HepG2 (cell line): Measurements from ENCODE around the gene RAB3A. TPM values are rescaled to one million over a fixed set of nuclear protein-coding genes. Genes with fewer than 3 reads are reported as not detected.

ENCODE experiments used
- HMGXB4 ChIP-seq, 2 experiments: sonication (generic) in 1 of 2; formaldehyde crosslinking in 1 of 2; IDR thresholded peaks; 2 replicates each; pipeline versions ENCODE4 v1.4.0 to v1.6.1; 2018 to 2020; ENCODE audit warnings: missing genetic modification reagents in 2 of 2, borderline replicate concordance in 1 of 2, low read depth in 1 of 2, mild to moderate bottlenecking in 1 of 2, missing biosample characterization in 1 of 2
- MXD3 ChIP-seq: IDR thresholded peaks from 2 replicates; pipeline ENCODE4 v1.6.1; 2016; ENCODE audit warnings: mild to moderate bottlenecking, missing biosample characterization, missing genetic modification reagents
- NAIF1 ChIP-seq: sonication (generic); formaldehyde crosslinking; IDR thresholded peaks from 2 replicates; pipeline ENCODE4 v1.5.0; 2020; ENCODE audit warnings: mild to moderate bottlenecking, missing genetic modification reagents, borderline replicate concordance
- RFXANK ChIP-seq: IDR thresholded peaks from 2 replicates; pipeline ENCODE4 v1.6.1; 2016
- SIN3A ChIP-seq: IDR thresholded peaks from 2 replicates; pipeline ENCODE4 v1.6.1; 2011; ENCODE audit warnings: low read depth, mild to moderate bottlenecking, control low read depth, low read length, borderline replicate concordance
- U2AF1 ChIP-seq: fragments of 200-400 bp; formaldehyde crosslinking; optimal IDR thresholded peaks from 2 replicates; pipeline ENCODE3; 2017; ENCODE audit warnings: mild to moderate bottlenecking, low read depth, low read length
- XBP1 ChIP-seq: sonication (generic); formaldehyde crosslinking; IDR thresholded peaks from 2 replicates; pipeline ENCODE4 v1.5.0; 2020; ENCODE audit warnings: missing genetic modification reagents
- ZNF382 ChIP-seq: sonication (generic); formaldehyde crosslinking; IDR thresholded peaks from 2 replicates; pipeline ENCODE4 v1.5.0; 2020; ENCODE audit warnings: missing genetic modification reagents, mild to moderate bottlenecking, borderline replicate concordance
- ZNF562 ChIP-seq: sonication (generic); formaldehyde crosslinking; IDR thresholded peaks from 2 replicates; pipeline ENCODE4 v1.8.0; 2022; ENCODE audit warnings: missing genetic modification reagents, borderline replicate concordance
- ZNF577 ChIP-seq: sonication (generic); formaldehyde crosslinking; IDR thresholded peaks from 2 replicates; pipeline ENCODE4 v1.4.0; 2020; ENCODE audit warnings: mild to moderate bottlenecking, low read depth, missing genetic modification reagents, borderline replicate concordance
- ZNF691 ChIP-seq: sonication (generic); formaldehyde crosslinking; IDR thresholded peaks from 2 replicates; pipeline ENCODE4 v1.4.0; 2020; ENCODE audit warnings: missing genetic modification reagents, low read depth, mild to moderate bottlenecking, borderline replicate concordance
- ZSCAN20 ChIP-seq: sonication (generic); formaldehyde crosslinking; IDR thresholded peaks from 2 replicates; pipeline ENCODE4 v1.4.0; 2020; ENCODE audit warnings: missing genetic modification reagents, mild to moderate bottlenecking, borderline replicate concordance
- ZSCAN31 ChIP-seq: sonication (generic); formaldehyde crosslinking; IDR thresholded peaks from 2 replicates; pipeline ENCODE4 v1.5.0; 2020; ENCODE audit warnings: low read depth, mild to moderate bottlenecking, missing genetic modification reagents
- polyA plus RNA-seq, 8 experiments: library from polyadenylated mRNA; depleted of rRNA in 3 of 8; stranded (reverse) in 7 of 8; unstranded in 1 of 8; fragments of >200 nt; fragmentation: Illumina TruSeq in 4 of 8; extraction: Trizol in 4 of 8; gene quantifications; 2 replicates each; pipeline versions ENCODE4 v1.2.1 to v1.2.3, GENCODE V29; 2011 to 2016; ENCODE audit warnings: low read depth in 4 of 8, missing spikeins in 1 of 8, mixed read lengths in 1 of 8; ENCODE audit not compliant: insufficient read depth in 1 of 8
- total RNA-seq, 5 experiments: library from RNA; depleted of rRNA; stranded (reverse); fragments of >200 nt; fragmentation: Illumina TruSeq; extraction: Trizol; gene quantifications; 2 replicates each; pipeline ENCODE4 v1.2.3, GENCODE V29; 2016; ENCODE audit warnings: low read depth in 1 of 5
- TF ChIP-seq, protein P1 (sequence below): sonication (generic); formaldehyde crosslinking; IDR thresholded peaks from 2 replicates; pipeline ENCODE4 v1.4.0; 2020; ENCODE audit warnings: missing genetic modification reagents
- TF ChIP-seq, protein P2 (sequence below): IDR thresholded peaks from 2 replicates; pipeline ENCODE4 v1.6.1; 2016; ENCODE audit warnings: low read depth, control low read depth
- TF ChIP-seq, protein P3 (sequence below): sonication (generic); formaldehyde crosslinking; IDR thresholded peaks from 2 replicates; pipeline ENCODE4 v1.5.0; 2020; ENCODE audit warnings: missing genetic modification reagents
- TF ChIP-seq, protein P4 (sequence below): sonication (generic); formaldehyde crosslinking; IDR thresholded peaks from 2 replicates; pipeline ENCODE4 v1.9.0; 2021; ENCODE audit warnings: missing genetic modification reagents, borderline replicate concordance
- TF ChIP-seq, protein P5 (sequence below): sonication (generic); formaldehyde crosslinking; IDR thresholded peaks from 2 replicates; pipeline ENCODE4 v1.5.0; 2020; ENCODE audit warnings: missing genetic modification reagents

The RAB3A gene
- total and polyA plus RNA-seq, 2 of the 13 experiments (the other 11 are each of a cell fraction or from before 2014, with no cell fraction given), result 0.58 to 0.98 TPM

DNA sequence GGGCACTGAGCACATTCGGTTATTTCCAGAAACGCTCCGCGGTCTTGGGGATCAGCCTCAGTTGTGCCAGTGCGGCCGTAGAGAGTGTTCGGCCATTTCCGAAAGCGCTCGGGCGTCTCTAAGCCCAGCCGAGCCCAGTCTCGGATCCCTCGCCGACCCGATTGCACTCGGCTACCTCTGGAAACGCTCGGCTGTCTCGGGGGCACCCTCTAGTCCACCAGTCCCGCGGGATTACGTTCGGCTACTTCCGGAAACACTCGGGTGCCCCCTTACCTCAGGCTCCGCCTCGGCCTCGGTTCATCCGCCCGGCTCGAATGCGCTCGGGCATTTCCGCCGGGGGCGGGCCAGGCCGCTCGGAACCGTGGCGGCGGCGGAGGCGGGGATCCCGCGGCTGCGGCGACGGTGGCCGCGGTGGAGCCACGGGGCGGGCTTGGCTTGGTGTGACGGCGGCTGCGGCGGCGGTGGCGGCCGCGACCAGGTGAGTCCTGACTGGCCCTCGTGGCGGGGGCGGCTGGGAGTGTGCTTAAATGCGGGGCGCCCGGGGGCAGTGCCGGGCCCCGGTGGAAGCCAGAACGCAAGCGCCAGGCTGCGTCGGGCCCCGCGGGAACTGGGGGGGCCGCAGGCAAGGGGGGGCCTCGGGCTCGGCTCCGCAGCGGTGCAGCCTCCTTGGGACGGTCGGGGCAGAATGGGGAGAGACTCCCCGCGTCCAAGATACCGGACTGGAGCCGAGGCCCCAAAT, 50.9 kb downstream of the RAB3A start, which contains the start of gene PIK3R2 (continued):
- TF ChIP-seq HMGXB4 (CRISPR knock-in tag; IDR thresholded peaks at IDR 0.05; ENCODE audit: borderline replicate concordance in 1 of 2, low read depth in 1 of 2), result 0 out of 4 replicates have a peak, but pooled peaks of 1 of the 2 experiments have one; percentile 36
- TF ChIP-seq ZSCAN31, result 0 out of 2 replicates have a peak, but pooled peaks have one; percentile 42
- TF ChIP-seq SIN3A, result no peak
- no peak for TF ChIP-seq ZNF562 (CRISPR knock-in tag)
- TF ChIP-seq MXD3 (CRISPR knock-in tag), result no peak; the same call in 1 of the 2 replicates
- TF ChIP-seq, protein P1, sequence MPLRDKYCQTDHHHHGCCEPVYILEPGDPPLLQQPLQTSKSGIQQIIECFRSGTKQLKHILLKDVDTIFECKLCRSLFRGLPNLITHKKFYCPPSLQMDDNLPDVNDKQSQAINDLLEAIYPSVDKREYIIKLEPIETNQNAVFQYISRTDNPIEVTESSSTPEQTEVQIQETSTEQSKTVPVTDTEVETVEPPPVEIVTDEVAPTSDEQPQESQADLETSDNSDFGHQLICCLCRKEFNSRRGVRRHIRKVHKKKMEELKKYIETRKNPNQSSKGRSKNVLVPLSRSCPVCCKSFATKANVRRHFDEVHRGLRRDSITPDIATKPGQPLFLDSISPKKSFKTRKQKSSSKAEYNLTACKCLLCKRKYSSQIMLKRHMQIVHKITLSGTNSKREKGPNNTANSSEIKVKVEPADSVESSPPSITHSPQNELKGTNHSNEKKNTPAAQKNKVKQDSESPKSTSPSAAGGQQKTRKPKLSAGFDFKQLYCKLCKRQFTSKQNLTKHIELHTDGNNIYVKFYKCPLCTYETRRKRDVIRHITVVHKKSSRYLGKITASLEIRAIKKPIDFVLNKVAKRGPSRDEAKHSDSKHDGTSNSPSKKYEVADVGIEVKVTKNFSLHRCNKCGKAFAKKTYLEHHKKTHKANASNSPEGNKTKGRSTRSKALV (CRISPR knock-in tag), result no peak
- TF ChIP-seq ZNF691, result no peak
- no peak for TF ChIP-seq ZSCAN20 (CRISPR knock-in tag)
- TF ChIP-seq, protein P2, sequence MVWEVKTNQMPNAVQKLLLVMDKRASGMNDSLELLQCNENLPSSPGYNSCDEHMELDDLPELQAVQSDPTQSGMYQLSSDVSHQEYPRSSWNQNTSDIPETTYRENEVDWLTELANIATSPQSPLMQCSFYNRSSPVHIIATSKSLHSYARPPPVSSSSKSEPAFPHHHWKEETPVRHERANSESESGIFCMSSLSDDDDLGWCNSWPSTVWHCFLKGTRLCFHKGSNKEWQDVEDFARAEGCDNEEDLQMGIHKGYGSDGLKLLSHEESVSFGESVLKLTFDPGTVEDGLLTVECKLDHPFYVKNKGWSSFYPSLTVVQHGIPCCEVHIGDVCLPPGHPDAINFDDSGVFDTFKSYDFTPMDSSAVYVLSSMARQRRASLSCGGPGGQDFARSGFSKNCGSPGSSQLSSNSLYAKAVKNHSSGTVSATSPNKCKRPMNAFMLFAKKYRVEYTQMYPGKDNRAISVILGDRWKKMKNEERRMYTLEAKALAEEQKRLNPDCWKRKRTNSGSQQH (CRISPR knock-in tag), result no peak
- TF ChIP-seq ZNF382 (CRISPR knock-in tag), result no peak
- no peak for TF ChIP-seq U2AF1
- TF ChIP-seq ZNF577 (CRISPR knock-in tag), result no peak
- no peak for TF ChIP-seq RFXANK (CRISPR knock-in tag)
- TF ChIP-seq, protein P3, sequence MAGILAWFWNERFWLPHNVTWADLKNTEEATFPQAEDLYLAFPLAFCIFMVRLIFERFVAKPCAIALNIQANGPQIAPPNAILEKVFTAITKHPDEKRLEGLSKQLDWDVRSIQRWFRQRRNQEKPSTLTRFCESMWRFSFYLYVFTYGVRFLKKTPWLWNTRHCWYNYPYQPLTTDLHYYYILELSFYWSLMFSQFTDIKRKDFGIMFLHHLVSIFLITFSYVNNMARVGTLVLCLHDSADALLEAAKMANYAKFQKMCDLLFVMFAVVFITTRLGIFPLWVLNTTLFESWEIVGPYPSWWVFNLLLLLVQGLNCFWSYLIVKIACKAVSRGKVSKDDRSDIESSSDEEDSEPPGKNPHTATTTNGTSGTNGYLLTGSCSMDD (CRISPR knock-in tag), result no peak
- TF ChIP-seq, protein P4, sequence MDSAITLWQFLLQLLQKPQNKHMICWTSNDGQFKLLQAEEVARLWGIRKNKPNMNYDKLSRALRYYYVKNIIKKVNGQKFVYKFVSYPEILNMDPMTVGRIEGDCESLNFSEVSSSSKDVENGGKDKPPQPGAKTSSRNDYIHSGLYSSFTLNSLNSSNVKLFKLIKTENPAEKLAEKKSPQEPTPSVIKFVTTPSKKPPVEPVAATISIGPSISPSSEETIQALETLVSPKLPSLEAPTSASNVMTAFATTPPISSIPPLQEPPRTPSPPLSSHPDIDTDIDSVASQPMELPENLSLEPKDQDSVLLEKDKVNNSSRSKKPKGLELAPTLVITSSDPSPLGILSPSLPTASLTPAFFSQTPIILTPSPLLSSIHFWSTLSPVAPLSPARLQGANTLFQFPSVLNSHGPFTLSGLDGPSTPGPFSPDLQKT, result no peak
- TF ChIP-seq, protein P5, sequence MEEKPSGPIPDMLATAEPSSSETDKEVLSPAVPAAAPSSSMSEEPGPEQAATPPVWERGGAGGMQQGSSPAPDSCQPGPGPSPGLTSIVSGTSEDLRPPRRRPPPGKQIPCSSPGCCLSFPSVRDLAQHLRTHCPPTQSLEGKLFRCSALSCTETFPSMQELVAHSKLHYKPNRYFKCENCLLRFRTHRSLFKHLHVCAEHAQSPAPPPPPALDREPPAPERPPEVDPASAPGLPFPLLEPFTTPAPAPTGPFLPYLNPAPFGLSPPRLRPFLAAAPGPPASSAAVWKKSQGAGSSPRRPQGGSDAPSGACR (CRISPR knock-in tag), result no peak
- no peak for TF ChIP-seq NAIF1 (CRISPR knock-in tag)
- no peak for TF ChIP-seq XBP1 (CRISPR knock-in tag)
